ENCODE measurements around the gene MT1B.
"Not testable (repeated sequence)": the region's sequence is repeated elsewhere in the genome, so short reads cannot be mapped to it uniquely, and the experiment has no call there.

Gene MT1B

DNA sequence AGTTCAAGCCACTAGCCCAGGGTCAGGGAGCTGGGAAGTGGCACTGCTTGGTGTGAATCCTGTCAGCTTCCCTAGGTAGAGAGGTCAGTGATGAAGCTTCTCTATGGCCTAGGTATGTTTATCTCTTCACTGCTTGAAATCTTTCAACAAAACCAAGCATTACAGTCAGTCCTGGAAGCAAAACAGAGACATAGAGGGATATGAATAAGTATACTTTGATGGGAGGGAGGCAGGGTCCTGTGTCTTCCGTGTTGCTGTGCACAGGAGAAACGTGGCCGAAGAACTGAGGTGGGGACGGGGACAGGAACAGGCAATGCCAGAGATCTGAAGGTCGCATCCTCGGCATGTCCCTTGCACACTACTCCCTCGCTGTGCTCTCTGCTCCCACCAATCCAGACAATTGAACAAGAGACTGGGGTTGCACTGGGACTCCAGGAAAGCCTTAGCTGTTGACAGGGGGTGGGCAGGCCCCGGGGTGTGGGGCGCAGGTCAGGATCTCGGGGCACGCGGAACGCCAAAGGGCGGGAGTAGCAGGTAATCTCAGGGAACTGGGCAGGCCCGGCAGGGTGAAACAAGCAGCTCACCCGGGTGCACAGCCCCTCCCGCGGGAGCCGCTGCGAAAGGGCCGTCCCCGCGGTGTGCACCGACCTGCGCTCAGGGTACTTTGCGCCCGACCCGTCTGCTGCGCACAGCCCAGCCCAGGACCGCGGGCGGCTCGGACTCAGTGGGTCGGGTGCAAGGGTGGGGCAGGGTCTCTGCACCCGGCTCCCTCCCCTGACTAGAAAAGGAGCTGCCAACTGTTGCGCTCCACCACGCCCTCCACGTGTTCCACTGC is 17.5 kb downstream of the MT1B start, which contains the start of gene MT1H:
TSS of gene MT1H (plus strand) at position 810 of the 835 bp plus-strand sequence. CDS start 71 bp downstream, outside the sequence.
- no peak within 1 kb of the TSS for H3K4me3 ChIP-seq (ENCODE audit: low read length)
- no peaks in the 10 kb centered on the region for H3K79me2 ChIP-seq (ENCODE audit: control insufficient read depth, low read length)
- no peak for TF ChIP-seq EZH2phosphoT487 (IDR thresholded peaks at IDR 0.05; ENCODE audit: borderline replicate concordance, low read length)
- no peak for TF ChIP-seq CTCF (IDR thresholded peaks at IDR 0.05; ENCODE audit: low read depth, low read length, poor library complexity, severe bottlenecking)
- no peaks in the 10 kb centered on the region for H3K9me2 ChIP-seq (replicated peaks; ENCODE audit: control insufficient read depth, low read length)
- H3F3A ChIP-seq (ENCODE audit: control insufficient read depth, insufficient read depth), result no peaks in the 10 kb centered on the region
- H3K4me1 ChIP-seq (ENCODE audit: control insufficient read depth, low read length), result no peaks in the 10 kb centered on the region
- H3K36me3 ChIP-seq (ENCODE audit: control insufficient read depth, low read length), result no peaks in the 10 kb centered on the region
- no peak within 1 kb of the TSS for H3K4me2 ChIP-seq (ENCODE audit: low read length)
- H3K27me3 ChIP-seq (ENCODE audit: control insufficient read depth, low read length), result peaks cover 77% of the 10 kb centered on the region
- H3K9me3 ChIP-seq (ENCODE audit: control insufficient read depth, insufficient read depth, low read length), result no peaks in the 10 kb centered on the region
- H3K27ac ChIP-seq (ENCODE audit: low read depth, low read length), result no peak within 1 kb of the TSS
- no peaks in the 10 kb centered on the region for H4K20me1 ChIP-seq (ENCODE audit: control insufficient read depth, insufficient read depth, low read depth, low read length)

GRCh38 chr16:56669840-56670619 is 18.3 kb downstream of the MT1B start:
- Histone ChIP-seq H3K4me2 (ENCODE audit: low read length) (no peak overlapping the region), H3K27me3 (ENCODE audit: control insufficient read depth, low read length) (peaks cover 70% of the 10 kb centered on the region), H3K9me3 (ENCODE audit: control insufficient read depth, insufficient read depth, low read length) (no peaks in the 10 kb centered on the region), H3K79me2 (ENCODE audit: control insufficient read depth, low read length) (no peaks in the 10 kb centered on the region), H4K20me1 (ENCODE audit: control insufficient read depth, insufficient read depth, low read depth, low read length) (no peaks in the 10 kb centered on the region), H3K27ac (ENCODE audit: low read depth, low read length) (no peak overlapping the region), H3K9me2 (replicated peaks; ENCODE audit: control insufficient read depth, low read length) (no peaks in the 10 kb centered on the region), H3K4me1 (ENCODE audit: control insufficient read depth, low read length) (no peaks in the 10 kb centered on the region), H3K36me3 (ENCODE audit: control insufficient read depth, low read length) (no peaks in the 10 kb centered on the region), H3F3A (ENCODE audit: control insufficient read depth, insufficient read depth) (no peaks in the 10 kb centered on the region), H3K4me3 (ENCODE audit: low read length) (no peak overlapping the region)
- TF ChIP-seq CTCF (IDR thresholded peaks at IDR 0.05; ENCODE audit: low read depth, low read length, poor library complexity, severe bottlenecking), result no peak
- no peak for TF ChIP-seq EZH2phosphoT487 (IDR thresholded peaks at IDR 0.05; ENCODE audit: borderline replicate concordance, low read length)

- H4K20me1 ChIP-seq (ENCODE audit: control insufficient read depth, insufficient read depth, low read depth, low read length), result no peaks in the 10 kb centered on the region
- peaks cover 74% of the 10 kb centered on the region for H3K27me3 ChIP-seq (ENCODE audit: control insufficient read depth, low read length)
- TF ChIP-seq CTCF (IDR thresholded peaks at IDR 0.05; ENCODE audit: low read depth, low read length, poor library complexity, severe bottlenecking), result no peak
- TF ChIP-seq EZH2phosphoT487 (IDR thresholded peaks at IDR 0.05; ENCODE audit: borderline replicate concordance, low read length), result no peak
- no peaks in the 10 kb centered on the region for H3K4me1 ChIP-seq (ENCODE audit: control insufficient read depth, low read length)
- no peaks in the 10 kb centered on the region for H3K79me2 ChIP-seq (ENCODE audit: control insufficient read depth, low read length)
- H3K4me3 ChIP-seq (ENCODE audit: low read length), result no peak overlapping the region
- H3K4me2 ChIP-seq (ENCODE audit: low read length), result no peak overlapping the region
- no peak overlapping the region for H3K27ac ChIP-seq (ENCODE audit: low read depth, low read length)
- H3K9me3 ChIP-seq (ENCODE audit: control insufficient read depth, insufficient read depth, low read length), result no peaks in the 10 kb centered on the region
- no peaks in the 10 kb centered on the region for H3K36me3 ChIP-seq (ENCODE audit: control insufficient read depth, low read length)
- H3K9me2 ChIP-seq (replicated peaks; ENCODE audit: control insufficient read depth, low read length), result no peaks in the 10 kb centered on the region
- H3F3A ChIP-seq (ENCODE audit: control insufficient read depth, insufficient read depth), result no peaks in the 10 kb centered on the region
Measured at GRCh38 chr16:56670620-56670934, 18.9 kb downstream of the MT1B start.

GRCh38 chr16:56671691-56672090 is 20.0 kb downstream of the MT1B start:
- not testable (repeated sequence) for H3K4me3 ChIP-seq (ENCODE audit: low read length); H3K9me3 ChIP-seq (ENCODE audit: control insufficient read depth, insufficient read depth, low read length); H3K4me2 ChIP-seq (ENCODE audit: low read length); H3F3A ChIP-seq (ENCODE audit: control insufficient read depth, insufficient read depth); H4K20me1 ChIP-seq (ENCODE audit: control insufficient read depth, insufficient read depth, low read depth, low read length); H3K9me2 ChIP-seq (replicated peaks; ENCODE audit: control insufficient read depth, low read length); H3K4me1 ChIP-seq (ENCODE audit: control insufficient read depth, low read length); H3K27ac ChIP-seq (ENCODE audit: low read depth, low read length); H3K79me2 ChIP-seq (ENCODE audit: control insufficient read depth, low read length); H3K36me3 ChIP-seq (ENCODE audit: control insufficient read depth, low read length)
- peaks cover 80% of the 10 kb centered on the region for H3K27me3 ChIP-seq (ENCODE audit: control insufficient read depth, low read length)

GRCh38 chr16:56672171-56672570 is 20.5 kb downstream of the MT1B start:
- H4K20me1 ChIP-seq (ENCODE audit: control insufficient read depth, insufficient read depth, low read depth, low read length); H3K9me3 ChIP-seq (ENCODE audit: control insufficient read depth, insufficient read depth, low read length); H3K36me3 ChIP-seq (ENCODE audit: control insufficient read depth, low read length); H3K4me3 ChIP-seq (ENCODE audit: low read length); H3K27ac ChIP-seq (ENCODE audit: low read depth, low read length); H3K4me1 ChIP-seq (ENCODE audit: control insufficient read depth, low read length); H3K79me2 ChIP-seq (ENCODE audit: control insufficient read depth, low read length); H3K9me2 ChIP-seq (replicated peaks; ENCODE audit: control insufficient read depth, low read length); H3F3A ChIP-seq (ENCODE audit: control insufficient read depth, insufficient read depth); H3K4me2 ChIP-seq (ENCODE audit: low read length): not testable (repeated sequence)
- H3K27me3 ChIP-seq (ENCODE audit: control insufficient read depth, low read length), result peaks cover 81% of the 10 kb centered on the region
